HG03521 (cell line): ENCODE measurements around the gene MNS1.
"Not testable (repeated sequence)": the region's sequence is repeated elsewhere in the genome, so short reads cannot be mapped to it uniquely, and the experiment has no call there.

ENCODE experiments used
- ATAC-seq: cut with Tn5 transposase; IDR thresholded peaks from one replicate; pipeline ENCODE4 v1.9.1; 2021; ENCODE audit warnings: mild to moderate bottlenecking, moderate library complexity; ENCODE audit not compliant: unreplicated experiment

Gene MNS1

DNA sequence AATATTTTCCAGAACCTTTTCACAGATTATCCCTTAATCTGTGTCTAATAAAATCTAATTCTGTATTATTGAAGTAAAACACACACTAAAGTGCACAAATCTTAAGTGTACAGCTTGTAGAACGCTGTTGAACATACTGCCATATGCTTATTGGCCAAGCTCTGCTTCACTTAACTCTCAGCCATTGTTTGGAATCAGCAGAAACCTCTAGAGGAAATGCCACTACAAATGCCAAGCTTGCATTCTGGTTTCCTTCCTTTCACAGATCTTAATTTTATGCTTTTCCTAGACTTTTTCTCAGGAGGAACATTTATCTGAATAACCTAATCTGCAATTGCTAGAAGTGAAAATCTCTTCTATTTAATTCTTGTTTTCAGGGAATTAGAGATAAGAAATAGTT lies 10.1 kb downstream of the MNS1 start:
- ATAC-seq, result no peak

DNA sequence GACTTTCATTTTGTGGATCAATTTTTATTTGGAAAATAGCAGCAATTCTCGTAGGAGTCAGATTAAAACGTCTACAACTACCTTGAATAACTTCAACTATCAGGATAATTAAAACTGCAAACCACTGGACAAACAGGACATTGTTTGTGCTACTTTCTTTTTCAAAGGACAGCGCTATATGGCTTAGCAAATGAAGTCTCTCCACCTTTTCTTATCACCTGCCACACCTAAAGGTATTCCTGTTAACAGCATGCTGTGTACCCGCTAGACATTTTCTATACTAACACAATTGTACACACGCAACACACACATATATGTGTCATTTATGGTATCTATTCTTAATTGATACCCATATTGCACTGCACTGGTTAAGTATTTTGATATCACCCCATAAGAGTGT lies 19.2 kb downstream of the MNS1 start:
- no peak for ATAC-seq

DNA sequence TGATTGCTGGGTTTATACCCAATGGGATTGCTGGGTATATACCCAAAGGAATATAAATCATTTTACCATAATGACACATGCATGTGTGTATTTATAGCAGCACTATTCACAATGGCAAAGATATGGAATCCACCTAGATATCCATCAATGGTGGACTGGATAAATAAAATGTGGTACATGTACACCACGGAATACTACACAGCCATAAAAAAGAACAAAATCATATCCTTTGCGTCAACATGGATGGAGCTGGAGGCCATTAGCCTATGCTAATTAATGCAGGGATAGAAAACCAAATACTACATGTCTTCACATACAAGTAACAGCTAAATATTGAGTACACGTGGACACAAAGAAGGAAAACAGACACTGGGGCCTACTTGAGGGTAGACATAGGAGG lies 22.6 kb downstream of the MNS1 start:
- no peak for ATAC-seq

DNA sequence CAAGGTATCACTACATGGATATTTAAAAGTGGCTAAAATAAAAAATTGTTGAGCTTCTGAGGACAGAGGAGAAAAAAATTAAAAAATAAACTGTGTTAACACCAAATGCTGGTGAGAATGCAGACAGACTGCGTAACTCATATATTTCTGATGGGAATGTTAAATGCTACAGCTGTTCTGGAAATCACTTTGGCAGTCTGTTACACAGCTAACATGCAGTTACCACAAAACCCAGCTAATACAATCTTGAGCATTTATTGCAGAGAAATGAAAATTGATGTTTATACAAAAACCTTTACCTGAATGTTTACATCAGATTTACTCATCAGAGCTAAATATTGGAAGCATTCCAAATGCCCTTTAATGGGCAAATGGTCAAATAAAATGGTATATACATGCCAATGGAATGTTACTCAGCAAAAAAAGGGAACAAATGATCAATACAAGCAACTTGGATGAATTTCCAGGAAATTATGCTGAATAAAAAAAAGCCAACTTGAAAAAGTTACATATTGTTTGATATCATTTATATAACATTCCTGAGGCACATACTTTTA lies 24.6 kb downstream of the MNS1 start:
- no peak for ATAC-seq

DNA sequence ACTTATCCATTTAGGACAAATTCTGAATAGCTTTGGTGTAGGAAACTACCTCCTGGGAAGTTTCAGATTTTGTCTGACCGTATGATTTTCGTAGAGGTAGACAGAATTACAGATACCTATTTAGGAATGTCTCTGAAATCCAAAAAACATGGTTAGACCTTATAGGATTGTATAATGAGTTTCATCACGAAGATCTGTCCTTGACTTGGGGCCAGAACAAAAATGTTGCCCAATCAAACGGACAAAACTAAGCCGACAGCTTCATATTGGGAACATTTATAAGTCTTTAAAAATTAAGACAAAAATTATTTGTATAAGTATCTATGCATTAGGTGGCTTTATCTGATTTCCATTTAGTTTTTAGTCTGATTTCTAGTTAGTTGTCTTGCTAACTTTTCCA lies 32.6 kb downstream of the MNS1 start:
- no peak for ATAC-seq

DNA sequence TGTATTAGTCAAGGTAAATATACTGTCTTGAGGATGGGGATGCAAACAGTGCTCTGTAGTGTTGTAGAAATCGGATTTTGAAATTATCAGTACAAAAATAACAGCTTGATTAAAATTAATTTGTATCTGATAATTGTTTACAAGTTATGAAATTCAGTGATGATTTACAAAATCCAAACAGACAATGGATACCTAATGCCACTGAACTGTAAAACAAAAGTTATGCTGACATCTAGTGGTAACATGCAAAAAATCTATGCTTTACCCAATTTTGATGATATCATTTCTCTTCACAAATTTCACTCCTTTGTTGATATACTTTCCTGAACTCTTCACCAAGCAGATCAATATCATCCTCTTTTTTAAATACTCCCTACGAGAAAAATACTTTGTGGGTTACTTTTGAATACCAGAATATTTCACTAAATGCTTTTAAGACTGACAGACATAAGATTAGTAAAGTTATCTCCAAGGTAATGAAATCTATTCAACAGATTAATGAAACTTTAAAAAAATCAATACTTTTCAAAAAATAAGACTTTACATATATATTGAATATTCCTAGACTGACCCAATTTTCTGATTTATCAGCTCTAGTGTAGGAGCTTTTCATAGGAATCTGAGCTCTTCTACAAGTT lies 36.0 kb downstream of the MNS1 start:
- no peak for ATAC-seq

DNA sequence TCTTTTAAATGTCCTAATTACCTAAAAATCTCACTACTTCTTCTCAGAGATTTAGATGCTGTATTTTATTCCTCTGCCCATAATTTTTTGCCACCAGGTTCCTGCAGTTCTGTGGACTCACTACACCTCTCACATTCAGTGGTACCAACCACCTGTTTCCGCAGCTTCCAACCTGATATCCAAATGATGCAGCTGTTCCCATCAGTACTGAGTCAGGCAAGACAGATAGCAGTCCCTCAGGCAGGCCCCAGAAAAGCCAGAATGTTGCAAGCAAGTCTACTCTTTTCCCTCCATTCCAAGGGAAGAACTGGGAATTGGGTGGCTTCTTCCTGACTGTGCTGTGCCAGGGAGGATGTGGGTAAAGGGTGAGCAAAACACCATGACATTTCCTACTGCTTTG lies 39.0 kb downstream of the MNS1 start:
- no peak for ATAC-seq

DNA sequence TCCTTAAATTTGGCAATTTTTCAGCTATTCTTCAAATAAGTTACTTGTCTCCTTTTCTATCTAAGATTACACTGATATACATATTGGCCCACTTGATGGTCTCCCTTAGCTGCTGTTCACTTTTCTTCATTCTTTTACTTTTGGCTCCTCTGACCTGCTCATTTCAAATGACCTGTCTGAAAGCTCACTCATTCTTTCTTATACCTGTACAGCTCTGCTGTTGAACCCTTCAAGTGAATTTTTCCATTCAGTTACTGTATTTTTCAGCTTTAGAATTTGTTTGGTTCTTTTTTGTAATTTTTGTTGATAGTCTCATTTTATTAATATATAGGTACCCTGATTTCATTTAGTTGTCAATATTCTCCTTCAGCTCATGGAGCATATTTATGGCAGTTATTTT lies 39.7 kb downstream of the MNS1 start:
- ATAC-seq, result no peak

DNA sequence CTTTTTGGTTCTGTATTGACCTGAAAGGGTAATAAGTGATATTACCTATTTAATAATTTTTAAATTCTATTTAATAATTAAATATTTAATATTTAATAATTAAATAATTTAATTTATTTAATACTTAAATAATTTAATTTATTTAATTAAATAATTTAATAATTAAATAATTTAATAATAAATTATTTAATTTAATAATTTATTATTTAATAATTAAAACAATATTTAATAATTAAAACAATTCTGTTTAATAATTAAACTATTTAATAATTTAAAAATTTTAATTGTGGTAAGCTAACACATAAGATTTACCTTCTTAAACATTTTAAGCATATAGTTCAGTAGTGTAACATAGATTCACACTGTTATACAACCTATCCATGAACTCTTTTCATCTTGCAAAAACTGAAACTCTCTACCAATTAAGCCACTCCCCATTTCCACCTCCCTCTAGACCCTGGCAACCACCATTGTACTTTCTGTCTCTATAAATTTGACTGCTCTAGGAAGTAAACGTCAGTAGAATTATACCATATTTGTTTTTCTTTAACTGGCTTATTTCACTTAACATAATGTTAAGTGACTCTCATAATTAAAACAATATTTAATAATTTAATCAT lies 51.7 kb downstream of the MNS1 start:
- ATAC-seq, result not testable (repeated sequence)

DNA sequence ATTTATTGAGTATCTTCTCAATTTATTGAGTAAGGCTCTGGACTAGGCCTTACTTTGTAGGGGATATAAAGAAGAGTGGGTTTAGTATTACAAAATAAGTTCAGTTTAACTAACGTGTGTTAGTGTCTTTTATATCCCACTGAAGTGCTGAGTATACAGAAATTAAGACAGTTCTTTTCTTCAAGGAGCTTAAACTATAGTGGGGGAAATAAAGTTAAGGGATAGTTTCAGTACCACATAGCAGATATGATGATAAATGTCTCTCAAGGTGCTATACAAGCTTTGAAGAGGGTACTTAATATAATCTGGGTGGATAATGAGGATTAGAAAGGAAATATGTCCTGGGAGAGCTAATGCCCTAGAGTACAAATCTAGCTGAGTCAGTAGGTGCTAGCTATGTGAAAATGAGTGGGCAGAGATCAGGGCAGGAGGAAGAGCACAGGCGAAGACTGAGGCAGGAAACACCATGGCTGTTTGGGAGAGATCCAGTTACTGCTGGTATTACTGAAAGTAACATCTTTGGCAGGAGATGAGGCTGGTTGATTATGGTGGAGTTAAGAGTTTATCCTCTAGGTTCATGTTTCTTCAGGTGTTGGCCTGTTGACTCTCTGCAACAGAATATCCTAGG lies 53.7 kb downstream of the MNS1 start:
- ATAC-seq, result no peak

DNA sequence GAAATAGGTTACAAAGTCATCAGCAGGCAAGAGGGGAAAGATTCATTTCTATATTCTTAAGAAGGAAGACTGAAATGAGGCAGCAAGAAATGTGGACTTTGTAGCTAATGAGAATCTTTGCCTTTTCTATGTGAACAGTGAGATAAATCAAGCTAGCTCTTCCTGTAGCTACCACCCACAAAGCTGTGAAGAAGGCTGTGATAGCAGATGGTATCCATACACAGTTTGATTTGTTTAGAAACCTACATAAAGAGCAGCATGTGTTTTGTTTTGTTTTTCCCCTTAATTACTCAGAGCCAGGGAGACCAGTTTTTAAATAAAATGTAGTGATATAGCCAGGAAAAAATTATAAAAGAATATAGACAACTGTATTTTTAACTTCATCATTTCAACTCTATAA lies 54.2 kb downstream of the MNS1 start:
- no peak for ATAC-seq

DNA sequence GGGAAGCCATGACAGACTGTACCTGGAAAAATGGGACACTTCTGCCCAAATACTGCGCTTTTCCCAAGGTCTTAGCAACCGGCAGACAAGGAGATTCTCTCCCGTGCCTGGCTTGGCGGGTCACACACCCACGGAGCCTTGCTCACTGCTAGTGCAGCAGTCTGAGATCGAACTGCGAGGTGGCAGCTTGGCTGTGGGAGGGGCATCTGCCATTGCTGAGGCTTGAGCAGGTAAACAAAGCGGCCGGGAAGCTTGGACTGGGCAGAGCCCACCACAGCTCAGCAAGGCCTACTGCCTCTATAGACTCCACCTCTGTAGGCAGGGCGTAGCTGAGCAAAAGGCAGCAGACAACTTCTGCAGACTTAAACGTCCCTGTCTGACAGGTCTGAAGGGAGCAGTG lies 65.7 kb downstream of the MNS1 start:
- not testable (repeated sequence) for ATAC-seq

DNA sequence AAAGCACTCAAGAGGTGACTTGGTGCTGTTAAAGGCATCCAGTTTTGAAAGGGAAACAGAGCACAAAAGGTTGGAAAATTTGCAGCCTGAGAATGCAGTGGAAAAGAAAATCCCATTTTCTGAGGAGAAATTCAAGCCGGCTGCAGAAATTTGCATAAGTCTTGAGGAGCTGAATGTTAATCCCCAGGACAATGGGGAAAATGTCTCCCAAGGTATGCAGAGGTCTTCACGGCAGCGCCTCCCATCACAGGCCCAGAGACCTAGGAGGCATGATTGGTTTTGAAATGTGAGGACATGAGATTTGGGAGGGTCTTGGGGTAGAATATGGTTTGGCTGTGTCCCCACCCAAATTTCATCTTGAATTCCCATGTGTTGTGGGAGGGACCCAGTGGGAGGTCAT lies 67.6 kb downstream of the MNS1 start:
- ATAC-seq, result not testable (repeated sequence)

DNA sequence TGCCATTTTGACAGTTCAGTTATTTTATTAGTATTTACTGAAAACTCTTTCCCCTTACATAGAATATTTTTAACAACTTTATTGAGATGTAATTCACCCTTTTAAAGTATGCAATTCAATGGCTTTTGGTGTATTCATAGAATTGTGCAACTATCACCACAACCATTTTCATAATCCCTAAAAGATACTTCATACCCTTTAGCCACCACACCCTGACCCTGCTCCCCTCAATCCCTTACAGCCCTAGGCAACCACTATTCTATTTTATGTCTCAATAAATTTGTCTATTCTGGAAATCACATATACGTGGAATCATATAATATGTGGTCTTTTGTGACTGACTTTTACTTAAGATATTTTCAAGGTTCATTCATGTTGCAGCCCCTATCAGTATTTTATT lies 70.0 kb downstream of the MNS1 start:
- no peak for ATAC-seq

DNA sequence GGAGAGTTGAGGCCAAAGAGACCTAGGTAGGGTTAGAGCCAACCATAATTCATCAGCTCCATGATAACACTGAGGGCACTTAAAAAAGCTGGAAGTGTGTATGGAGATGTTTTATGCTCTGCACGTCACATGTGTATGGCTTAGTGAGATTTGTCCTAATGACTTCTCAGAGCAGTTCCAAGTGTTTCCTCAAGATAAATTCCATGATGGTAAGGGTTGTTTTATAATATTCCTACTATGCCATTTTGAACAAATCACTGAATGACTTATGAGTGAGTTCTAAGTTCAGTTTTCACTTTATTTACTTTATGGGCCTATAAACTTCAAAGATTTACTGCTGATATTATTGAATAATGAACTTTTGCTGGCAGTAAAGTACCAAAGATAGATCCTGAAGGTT lies 71.7 kb downstream of the MNS1 start:
- no peak for ATAC-seq

DNA sequence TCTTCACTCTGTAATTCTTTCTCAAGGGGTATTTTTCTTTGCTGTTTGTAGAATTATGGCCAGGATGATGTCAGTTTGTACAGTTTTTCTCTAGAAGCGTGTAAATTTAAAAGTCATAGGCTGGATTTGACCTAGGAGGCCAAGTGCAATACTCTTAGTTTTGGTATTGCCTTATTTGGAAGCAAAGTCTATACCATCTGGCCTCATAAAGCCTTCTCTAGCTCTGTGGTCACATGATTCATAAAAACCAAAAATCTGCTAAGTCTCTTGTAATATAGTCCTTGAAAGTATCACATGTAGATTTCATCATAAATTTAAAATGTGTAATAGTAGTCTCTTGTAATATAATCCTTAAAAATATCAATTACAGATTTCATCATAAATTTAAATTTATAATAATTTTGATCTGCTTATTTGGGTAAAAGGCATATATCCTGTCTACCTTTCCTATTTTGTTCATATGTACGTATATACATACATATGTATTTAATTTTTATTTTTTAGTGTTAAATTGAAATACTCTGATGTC lies 74.1 kb downstream of the MNS1 start:
- ATAC-seq, result no peak

DNA sequence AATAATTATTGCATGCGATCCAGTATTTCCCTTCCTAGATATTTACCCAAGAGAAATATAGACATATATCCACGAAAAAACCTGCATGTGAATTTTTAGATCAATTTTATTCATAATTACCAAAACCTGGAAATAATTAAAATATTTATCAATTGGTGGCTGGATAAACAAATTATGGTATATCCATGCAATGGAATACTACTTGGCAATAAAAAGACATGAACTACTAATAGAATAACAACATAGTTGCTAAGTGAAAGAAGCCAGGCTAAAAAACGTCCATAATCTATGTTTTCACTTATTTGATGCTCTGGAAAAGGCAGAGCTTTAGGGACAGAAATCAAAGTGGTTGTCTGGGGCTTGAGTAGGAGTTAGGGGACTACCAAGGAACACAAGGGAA lies 79.0 kb downstream of the MNS1 start:
- no peak for ATAC-seq

DNA sequence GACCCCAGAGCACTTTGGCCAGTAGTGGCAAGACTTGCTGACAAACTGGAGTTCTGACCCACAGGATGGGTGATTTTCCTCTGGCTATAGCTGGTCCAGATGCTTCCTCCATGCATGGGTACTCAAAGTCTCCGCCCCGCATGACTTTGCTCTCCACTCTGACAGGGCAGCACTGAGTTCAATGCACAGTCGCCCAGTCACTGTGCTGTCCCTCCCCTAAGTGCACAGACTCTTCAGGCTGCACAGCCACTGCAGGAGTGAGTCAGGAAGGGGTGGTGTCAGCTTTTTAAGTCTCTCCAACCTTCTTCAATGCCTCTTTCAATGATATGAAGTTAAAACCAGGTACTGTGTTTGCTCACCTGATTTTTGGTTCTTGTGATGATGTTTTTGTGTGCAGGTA lies 81.9 kb downstream of the MNS1 start:
- no peak for ATAC-seq
